ENCODE data around the gene AWAT2.

GRCh38 chrX:70007946-70008345 is 41.8 kb downstream of the AWAT2 start:
- TF ChIP-seq POLR2A (IDR thresholded peaks at IDR 0.05): no peak
- TF ChIP-seq, protein P1, sequence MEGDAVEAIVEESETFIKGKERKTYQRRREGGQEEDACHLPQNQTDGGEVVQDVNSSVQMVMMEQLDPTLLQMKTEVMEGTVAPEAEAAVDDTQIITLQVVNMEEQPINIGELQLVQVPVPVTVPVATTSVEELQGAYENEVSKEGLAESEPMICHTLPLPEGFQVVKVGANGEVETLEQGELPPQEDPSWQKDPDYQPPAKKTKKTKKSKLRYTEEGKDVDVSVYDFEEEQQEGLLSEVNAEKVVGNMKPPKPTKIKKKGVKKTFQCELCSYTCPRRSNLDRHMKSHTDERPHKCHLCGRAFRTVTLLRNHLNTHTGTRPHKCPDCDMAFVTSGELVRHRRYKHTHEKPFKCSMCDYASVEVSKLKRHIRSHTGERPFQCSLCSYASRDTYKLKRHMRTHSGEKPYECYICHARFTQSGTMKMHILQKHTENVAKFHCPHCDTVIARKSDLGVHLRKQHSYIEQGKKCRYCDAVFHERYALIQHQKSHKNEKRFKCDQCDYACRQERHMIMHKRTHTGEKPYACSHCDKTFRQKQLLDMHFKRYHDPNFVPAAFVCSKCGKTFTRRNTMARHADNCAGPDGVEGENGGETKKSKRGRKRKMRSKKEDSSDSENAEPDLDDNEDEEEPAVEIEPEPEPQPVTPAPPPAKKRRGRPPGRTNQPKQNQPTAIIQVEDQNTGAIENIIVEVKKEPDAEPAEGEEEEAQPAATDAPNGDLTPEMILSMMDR (IDR thresholded peaks at IDR 0.05): no peak

Measured in prostate gland (tissue), 2 donors.